ENCODE measurements around the gene EIF5. TPM values are rescaled to one million over a fixed set of nuclear protein-coding genes. Genes with fewer than 3 reads are reported as not detected.

Gene EIF5
- polyA plus RNA-seq, 3 donors = 162 to 191 (median 163) TPM

- peaks cover 0 to 2% (median 0%) of the 10 kb centered on the region in 7 donors for H3K9me3 Mint-ChIP-seq
Measured at GRCh38 chr14:103288076-103288766, 45.8 kb upstream of the EIF5 start.

GRCh38 chr14:103290056-103290455, 44.0 kb upstream of the EIF5 start:
- intact Hi-C loops (cut with micrococcal nuclease) = loop anchor here in 1 of 2 donors (10.0 kb wide), 1 partner anchor 595 kb away; no protein-coding TSS in a partner anchor
- H3K4me3 ChIP-seq (replicated peaks in 1 of 3; ENCODE audit: low read depth in 2 of 3, low read length in 3 of 3) = no peak overlapping the region
- H3K4me3 Mint-ChIP-seq = no peak overlapping the region
- no peaks in the 10 kb centered on the region for H3K36me3 ChIP-seq (replicated peaks in 1 of 2; ENCODE audit: control insufficient read depth in 1 of 2, insufficient read depth in 2 of 2, low read length in 2 of 2)
- peaks cover 0 to 23% of the 10 kb centered on the region in 2 donors for H3K27me3 ChIP-seq (ENCODE audit: control insufficient read depth in 2 of 2, insufficient read depth in 2 of 2, low read length in 2 of 2)
- H3K4me1 Mint-ChIP-seq = no peaks in the 10 kb centered on the region
- no peaks in the 10 kb centered on the region for H4K20me1 ChIP-seq (ENCODE audit: insufficient read depth, low read length)
- no peak overlapping the region for H2AFZ ChIP-seq (ENCODE audit: insufficient read depth, low read depth, low read length, poor library complexity, severe bottlenecking)
- H3K4me1 ChIP-seq (ENCODE audit: control insufficient read depth in 1 of 2, insufficient read depth in 2 of 2, low read length in 2 of 2) = no peaks in the 10 kb centered on the region
- no peak overlapping the region for H3K4me2 ChIP-seq (replicated peaks; ENCODE audit: extremely low read depth, low read length, poor library complexity, severe bottlenecking)
- peaks cover 40 to 49% (median 45%) of the 10 kb centered on the region in 3 donors for H3K27me3 Mint-ChIP-seq (ENCODE audit: low read depth in 3 of 3)
- 91% methylated on average over 4 of the region's 4 CpGs for WGBS (ENCODE audit: insufficient coverage)
- H3K27ac Mint-ChIP-seq = no peak overlapping the region
- H3K9me3 Mint-ChIP-seq = peaks cover 0 to 2% (median 0%) of the 10 kb centered on the region in 7 donors
- DNase-seq = no peak
- no peak for TF ChIP-seq CTCF (IDR thresholded peaks at IDR 0.05)
- H3K36me3 Mint-ChIP-seq = no peaks in the 10 kb centered on the region
- no peaks in the 10 kb centered on the region for H3K79me2 ChIP-seq (ENCODE audit: insufficient read depth, low read length)
- no peak overlapping the region for H3K9ac ChIP-seq (ENCODE audit: insufficient read depth, low read length, poor library complexity, severe bottlenecking)
- no peak overlapping the region for H3K27ac ChIP-seq (ENCODE audit: low read depth in 1 of 2, low read length in 2 of 2)
- no peaks in the 10 kb centered on the region for H3K9me3 ChIP-seq (replicated peaks in 1 of 2; ENCODE audit: control insufficient read depth in 1 of 2, insufficient read depth in 1 of 2, low read length in 2 of 2)

More at GRCh38 chr14:103288076-103288766, 45.8 kb upstream of the EIF5 start:
- no peak overlapping the region for H3K4me2 ChIP-seq (replicated peaks; ENCODE audit: extremely low read depth, low read length, poor library complexity, severe bottlenecking)
- no peak overlapping the region for H3K4me3 ChIP-seq (replicated peaks in 1 of 3; ENCODE audit: low read depth in 2 of 3, low read length in 3 of 3)
- peaks cover 0 to 34% of the 10 kb centered on the region in 2 donors for H3K27me3 ChIP-seq (ENCODE audit: control insufficient read depth in 2 of 2, insufficient read depth in 2 of 2, low read length in 2 of 2)
- no peaks in the 10 kb centered on the region for H4K20me1 ChIP-seq (ENCODE audit: insufficient read depth, low read length)
- intact Hi-C loops (cut with micrococcal nuclease) = no loop called here
- H3K36me3 ChIP-seq (replicated peaks in 1 of 2; ENCODE audit: control insufficient read depth in 1 of 2, insufficient read depth in 2 of 2, low read length in 2 of 2) = no peaks in the 10 kb centered on the region
- no peak overlapping the region for H3K27ac ChIP-seq (ENCODE audit: low read depth in 1 of 2, low read length in 2 of 2)
- no peak overlapping the region for H2AFZ ChIP-seq (ENCODE audit: insufficient read depth, low read depth, low read length, poor library complexity, severe bottlenecking)
- no peak overlapping the region for H3K9ac ChIP-seq (ENCODE audit: insufficient read depth, low read length, poor library complexity, severe bottlenecking)
- 86% methylated on average over 6 of the region's 16 CpGs for WGBS (ENCODE audit: insufficient coverage)
- peaks cover 51 to 57% (median 52%) of the 10 kb centered on the region in 3 donors for H3K27me3 Mint-ChIP-seq (ENCODE audit: low read depth in 3 of 3)
- no peaks in the 10 kb centered on the region for H3K9me3 ChIP-seq (replicated peaks in 1 of 2; ENCODE audit: control insufficient read depth in 1 of 2, insufficient read depth in 1 of 2, low read length in 2 of 2)
- no peak for DNase-seq
- no peaks in the 10 kb centered on the region for H3K36me3 Mint-ChIP-seq
- no peak overlapping the region for H3K4me3 Mint-ChIP-seq
- H3K79me2 ChIP-seq (ENCODE audit: insufficient read depth, low read length) = no peaks in the 10 kb centered on the region
- H3K4me1 ChIP-seq (ENCODE audit: control insufficient read depth in 1 of 2, insufficient read depth in 2 of 2, low read length in 2 of 2) = no peaks in the 10 kb centered on the region
- no peaks in the 10 kb centered on the region for H3K4me1 Mint-ChIP-seq
- no peak overlapping the region for H3K27ac Mint-ChIP-seq
- no peak for TF ChIP-seq CTCF (IDR thresholded peaks at IDR 0.05)

Measured in CD14-positive monocyte (primary cell).